ENCODE results near the gene TNS4. TPM values are rescaled to one million over a fixed set of nuclear protein-coding genes. Genes with fewer than 3 reads are reported as not detected.
A peak's percentile ranks its signal among the peaks of the same experiment; 100 is the strongest.

The TNS4 gene
- total RNA-seq, 4 donors from 2014 or later: 34.6 to 104 (median 71.1) TPM

DNA sequence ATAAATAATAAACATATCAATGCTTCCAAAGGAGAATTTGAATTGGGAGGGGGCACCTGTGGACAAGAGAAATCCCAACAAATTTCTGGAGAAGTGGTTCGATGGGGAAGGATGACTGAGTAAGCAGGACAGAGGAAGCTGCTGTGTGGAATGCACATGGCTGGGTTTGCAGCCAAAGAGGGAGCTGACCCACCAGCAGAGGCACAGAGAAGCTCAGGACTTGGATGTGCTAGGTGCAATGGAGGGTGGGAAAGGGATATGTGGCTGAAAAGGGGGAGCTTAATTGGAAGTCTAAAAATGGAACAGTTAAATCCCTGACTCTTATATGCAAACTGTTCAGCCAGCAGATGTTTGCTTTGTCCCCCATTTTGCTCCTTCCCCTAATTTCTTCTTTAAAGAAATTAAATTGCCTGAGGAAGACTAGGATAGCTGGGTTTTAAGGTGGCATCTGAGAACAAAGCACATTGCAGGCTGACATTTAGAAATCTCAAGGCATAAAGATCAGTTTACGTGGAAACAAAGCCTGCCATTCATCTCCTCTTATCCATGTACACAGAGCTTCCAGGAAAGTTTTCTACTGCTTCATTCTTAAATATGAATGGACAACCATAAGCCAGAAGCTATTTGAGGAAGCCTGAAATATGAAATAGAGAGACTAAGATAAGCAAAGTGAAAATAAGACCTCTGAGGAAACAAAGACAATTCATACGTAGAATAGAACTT, 23.0 kb upstream of the TNS4 start:
- peaks cover 24 to 90% (median 51%) of the 10 kb centered on the region in 3 donors for H3K4me1 ChIP-seq
- H3K27ac ChIP-seq: peak overlapping the region; percentile 13 to 93 (median 74)
- TF ChIP-seq, protein P1, sequence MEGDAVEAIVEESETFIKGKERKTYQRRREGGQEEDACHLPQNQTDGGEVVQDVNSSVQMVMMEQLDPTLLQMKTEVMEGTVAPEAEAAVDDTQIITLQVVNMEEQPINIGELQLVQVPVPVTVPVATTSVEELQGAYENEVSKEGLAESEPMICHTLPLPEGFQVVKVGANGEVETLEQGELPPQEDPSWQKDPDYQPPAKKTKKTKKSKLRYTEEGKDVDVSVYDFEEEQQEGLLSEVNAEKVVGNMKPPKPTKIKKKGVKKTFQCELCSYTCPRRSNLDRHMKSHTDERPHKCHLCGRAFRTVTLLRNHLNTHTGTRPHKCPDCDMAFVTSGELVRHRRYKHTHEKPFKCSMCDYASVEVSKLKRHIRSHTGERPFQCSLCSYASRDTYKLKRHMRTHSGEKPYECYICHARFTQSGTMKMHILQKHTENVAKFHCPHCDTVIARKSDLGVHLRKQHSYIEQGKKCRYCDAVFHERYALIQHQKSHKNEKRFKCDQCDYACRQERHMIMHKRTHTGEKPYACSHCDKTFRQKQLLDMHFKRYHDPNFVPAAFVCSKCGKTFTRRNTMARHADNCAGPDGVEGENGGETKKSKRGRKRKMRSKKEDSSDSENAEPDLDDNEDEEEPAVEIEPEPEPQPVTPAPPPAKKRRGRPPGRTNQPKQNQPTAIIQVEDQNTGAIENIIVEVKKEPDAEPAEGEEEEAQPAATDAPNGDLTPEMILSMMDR (IDR thresholded peaks at IDR 0.05): no peak
- TF ChIP-seq POLR2A (IDR thresholded peaks at IDR 0.05): no peak
- H3K36me3 ChIP-seq: no peaks in the 10 kb centered on the region
- 47 to 50% methylated on average over 3 of the region's 3 CpGs for whole genome bisulfite sequencing, 2 donors
- no peak for DNase-seq
- no peaks in the 10 kb centered on the region for H3K27me3 ChIP-seq
- H3K9me3 ChIP-seq: peaks cover 0 to 9% (median 0%) of the 10 kb centered on the region in 3 donors
- no peak overlapping the region for H3K4me3 ChIP-seq
- intact Hi-C loops (cut with DNase I): no loop called here

DNA sequence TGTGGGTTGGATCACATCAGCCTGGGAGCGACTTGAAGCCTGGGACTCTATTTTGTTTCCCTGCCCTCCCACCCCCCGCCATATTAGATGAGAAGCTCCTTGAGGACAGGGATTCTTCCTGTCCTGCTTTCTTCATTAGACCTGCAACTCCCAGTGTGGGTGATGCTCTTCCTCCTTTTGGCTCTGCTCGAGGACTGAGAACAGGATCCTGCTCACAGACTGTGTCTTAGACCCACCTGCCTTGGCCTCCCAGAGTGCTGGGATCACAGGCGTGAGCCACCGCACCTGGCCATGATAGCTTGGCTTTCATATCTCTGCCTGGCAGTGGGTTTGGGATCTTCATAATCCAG, 21.5 kb upstream of the TNS4 start:
- H3K4me1 ChIP-seq: peaks cover 24 to 90% (median 57%) of the 10 kb centered on the region in 3 donors
- WGBS, 2 donors: 60 to 63% methylated on average over 2 to 3 of the region's 5 CpGs
- peak overlapping the region; percentile 77 to 94 (median 92) for H3K27ac ChIP-seq

DNA sequence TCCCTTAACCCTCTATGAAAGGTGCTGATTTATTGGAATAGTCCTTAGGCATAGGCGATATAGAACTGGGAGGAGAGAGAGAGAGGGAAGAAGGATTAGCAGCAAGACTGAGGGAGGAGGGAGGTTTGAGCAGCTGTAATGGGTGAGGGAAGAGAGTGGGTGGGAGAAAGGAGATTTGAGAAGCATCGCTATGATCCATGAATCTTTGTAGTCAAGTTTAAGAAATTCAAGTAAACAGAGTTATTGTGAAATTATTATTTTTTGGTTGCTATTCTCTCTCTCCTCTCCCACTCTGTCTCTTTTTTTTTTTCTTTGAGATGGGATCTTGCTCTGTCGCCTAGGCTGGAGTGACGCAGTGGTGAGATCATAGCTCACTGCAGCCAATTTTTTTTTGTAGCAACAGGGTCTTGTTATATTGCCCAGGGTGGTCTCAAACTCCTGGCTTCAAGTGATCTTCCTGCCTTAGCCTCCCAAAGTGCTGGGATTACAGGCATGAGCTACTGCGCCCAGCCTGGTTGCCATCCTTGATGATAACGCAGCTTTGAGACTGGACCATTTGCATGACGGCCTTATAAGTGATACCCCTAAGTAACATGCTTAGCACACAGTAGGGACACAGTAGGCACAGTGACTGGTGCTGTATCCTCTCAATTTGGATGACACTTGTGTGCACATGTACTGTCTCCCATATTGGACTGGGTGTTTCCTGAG, 21.0 kb upstream of the TNS4 start:
- Histone ChIP-seq H3K27ac (peak overlapping the region; percentile 77 to 94 (median 92)), H3K4me1 (peaks cover 24 to 90% (median 61%) of the 10 kb centered on the region in 3 donors), H3K4me3 (no peak overlapping the region), H3K36me3 (no peaks in the 10 kb centered on the region), H3K9me3 (peaks cover 0 to 9% (median 0%) of the 10 kb centered on the region in 3 donors), H3K27me3 (no peaks in the 10 kb centered on the region)
- no peak for DNase-seq
- intact Hi-C loops (cut with DNase I): no loop called here
- 64 to 68% methylated on average over 7 of the region's 7 CpGs for WGBS, 2 donors
- TF ChIP-seq, protein P1 (IDR thresholded peaks at IDR 0.05): no peak
- no peak for TF ChIP-seq POLR2A (IDR thresholded peaks at IDR 0.05)

More for the DNA sequence above, 21.5 kb upstream of the TNS4 start:
- intact Hi-C loops (cut with DNase I): no loop called here
- H3K9me3 ChIP-seq: peaks cover 0 to 9% (median 0%) of the 10 kb centered on the region in 3 donors
- no peak overlapping the region for H3K4me3 ChIP-seq
- no peak for DNase-seq
- H3K36me3 ChIP-seq: no peaks in the 10 kb centered on the region
- TF ChIP-seq, protein P1 (IDR thresholded peaks at IDR 0.05): no peak
- no peak for TF ChIP-seq POLR2A (IDR thresholded peaks at IDR 0.05)
- no peaks in the 10 kb centered on the region for H3K27me3 ChIP-seq

DNA sequence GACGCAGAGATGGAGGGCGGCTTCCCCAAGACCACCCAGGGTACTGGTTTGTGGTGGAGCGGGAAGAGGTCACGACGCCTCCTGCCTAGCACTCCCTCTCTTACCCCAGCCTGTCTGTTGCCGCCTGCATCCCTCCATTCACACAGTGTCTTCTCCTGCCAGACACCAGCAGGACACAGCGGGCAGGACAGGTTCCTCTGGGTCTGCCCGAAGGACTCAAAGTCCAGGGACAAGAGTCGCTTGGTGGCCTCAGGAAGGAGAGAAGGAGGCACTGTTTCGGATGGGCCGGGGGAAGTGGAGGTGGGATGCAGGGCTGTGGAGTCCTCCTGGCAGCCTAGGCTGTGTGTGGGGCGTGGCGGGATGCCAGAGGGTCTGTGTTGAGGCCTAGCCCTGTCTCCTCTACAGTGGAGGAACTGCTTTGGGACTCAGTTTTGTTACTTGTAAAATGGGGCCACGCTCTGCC, 19.6 kb upstream of the TNS4 start:
- peaks cover 0 to 9% (median 0%) of the 10 kb centered on the region in 3 donors for H3K9me3 ChIP-seq
- 98% methylated on average over 6 to 9 of the region's 14 CpGs for WGBS, 2 donors
- H3K27me3 ChIP-seq: no peaks in the 10 kb centered on the region
- TF ChIP-seq, protein P1 (IDR thresholded peaks at IDR 0.05): no peak
- TF ChIP-seq POLR2A (IDR thresholded peaks at IDR 0.05): no peak
- H3K4me1 ChIP-seq: peaks cover 24 to 91% (median 67%) of the 10 kb centered on the region in 3 donors
- H3K36me3 ChIP-seq: no peaks in the 10 kb centered on the region
- H3K4me3 ChIP-seq: no peak overlapping the region
- no peak for DNase-seq
- intact Hi-C loops (cut with DNase I): no loop called here
- H3K27ac ChIP-seq: peak overlapping the region; percentile 77 to 94 (median 92)

Data from esophagus squamous epithelium (tissue), 5 donors.